Cortex of kidney (tissue), 1 donor: Measurements from ENCODE around the gene TMEM164.

Experiments used
- DNase-seq: peaks from one replicate; lab custom pipeline; 2025; lab: John Stamatoyannopoulos, UW

TMEM164 gene

DNA sequence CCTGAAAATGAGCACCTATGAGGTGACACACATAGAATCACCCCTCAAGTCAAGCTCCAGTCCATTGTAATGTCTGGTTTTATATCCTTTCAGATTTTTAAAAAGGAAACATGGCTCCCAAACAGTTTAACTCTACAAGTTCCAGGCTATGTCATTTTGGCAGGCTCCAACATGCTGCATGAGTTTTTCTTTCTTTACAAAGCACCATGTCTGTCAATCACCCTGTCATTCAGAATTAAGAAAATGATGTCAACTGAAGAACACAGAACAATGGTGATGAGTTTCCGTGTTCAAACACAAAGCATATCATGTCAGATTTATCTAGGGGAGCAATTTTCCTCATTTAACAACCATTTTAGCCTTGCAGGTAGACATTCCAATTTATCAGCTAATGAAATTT is 208.4 kb downstream of the TMEM164 start:
- no peak for DNase-seq

GRCh38 chrX:110212299-110212698 is 209.4 kb downstream of the TMEM164 start:
- DNase-seq = no peak

- no peak for DNase-seq
Observed at GRCh38 chrX:110213183-110213582, 210.3 kb downstream of the TMEM164 start.

GRCh38 chrX:110214684-110215083 is 211.8 kb downstream of the TMEM164 start:
- no peak for DNase-seq

DNA sequence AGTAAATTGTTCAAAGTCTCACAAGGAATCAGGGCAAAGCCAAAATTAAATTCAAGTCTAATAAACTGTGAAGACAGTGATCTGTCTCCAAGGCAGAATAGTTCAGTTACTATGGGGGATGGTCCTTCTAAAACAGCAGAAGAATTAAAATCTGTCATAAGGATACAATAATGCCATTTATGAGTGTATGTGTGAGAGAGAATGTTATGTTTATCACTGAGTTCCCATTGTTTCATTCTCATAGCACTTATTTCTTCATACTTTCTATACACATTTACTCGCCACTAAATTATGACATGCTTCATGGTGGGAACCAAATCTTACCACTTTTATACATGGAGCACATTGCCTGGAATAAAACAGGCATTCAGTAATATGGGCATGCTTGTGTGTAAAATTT is 212.5 kb downstream of the TMEM164 start:
- no peak for DNase-seq

DNA sequence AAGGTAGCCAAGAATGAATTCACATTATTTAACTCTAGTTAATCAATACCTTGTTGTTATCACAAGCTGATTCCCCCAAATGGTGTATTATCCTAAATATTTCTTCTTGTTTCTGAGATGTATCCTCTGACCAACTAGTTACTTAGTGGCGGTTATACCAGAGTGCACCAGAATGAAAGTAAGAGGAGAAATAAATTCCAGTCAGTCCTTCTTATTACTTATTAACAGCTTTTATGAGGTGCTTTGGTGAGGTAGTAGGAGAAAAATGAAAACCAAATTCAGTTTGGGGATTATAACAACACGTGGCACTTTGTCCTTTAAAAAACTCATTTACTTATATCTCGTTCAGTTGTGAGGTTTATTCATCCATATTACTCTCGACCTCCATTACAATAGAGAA is 213.1 kb downstream of the TMEM164 start:
- no peak for DNase-seq

DNA sequence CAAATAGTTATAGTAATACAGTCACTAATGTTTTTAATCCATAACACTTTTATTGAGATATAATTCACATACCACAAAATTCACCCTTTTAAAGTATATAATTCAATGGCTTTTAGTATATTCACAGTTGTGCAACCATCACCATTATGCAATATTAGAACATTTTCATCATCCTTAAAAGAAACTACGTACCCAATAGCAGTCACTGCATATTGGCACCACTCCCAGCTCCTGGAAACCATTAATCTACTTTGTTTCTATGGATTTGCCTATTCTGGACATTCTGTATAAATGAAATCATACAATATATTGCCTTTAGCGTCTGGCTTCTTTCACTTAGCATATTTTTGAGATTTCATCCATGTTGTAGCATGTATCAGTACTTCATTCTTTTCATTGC is 215.7 kb downstream of the TMEM164 start:
- no peak for DNase-seq

DNA sequence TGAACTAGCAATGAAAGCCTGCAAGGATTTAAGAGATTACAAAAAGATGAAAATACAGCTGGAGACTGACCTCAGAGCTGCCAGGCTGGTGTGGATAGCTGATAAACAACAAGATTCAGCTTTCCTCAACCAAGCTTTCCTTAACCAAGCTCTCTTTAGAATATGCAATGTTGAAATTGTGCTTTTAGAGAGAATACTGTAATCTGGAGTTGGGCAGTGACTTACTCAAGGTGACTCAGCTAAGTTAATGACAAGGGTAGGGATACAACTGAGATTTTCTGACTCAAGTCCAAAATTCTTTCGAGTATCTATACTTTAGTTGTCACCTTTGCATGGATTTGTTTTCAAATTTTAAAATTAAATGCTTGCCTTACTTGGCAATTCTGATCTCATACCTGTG is 217.0 kb downstream of the TMEM164 start:
- DNase-seq = no peak

GRCh38 chrX:110222497-110223257 is 219.8 kb downstream of the TMEM164 start:
- DNase-seq = no peak

DNA sequence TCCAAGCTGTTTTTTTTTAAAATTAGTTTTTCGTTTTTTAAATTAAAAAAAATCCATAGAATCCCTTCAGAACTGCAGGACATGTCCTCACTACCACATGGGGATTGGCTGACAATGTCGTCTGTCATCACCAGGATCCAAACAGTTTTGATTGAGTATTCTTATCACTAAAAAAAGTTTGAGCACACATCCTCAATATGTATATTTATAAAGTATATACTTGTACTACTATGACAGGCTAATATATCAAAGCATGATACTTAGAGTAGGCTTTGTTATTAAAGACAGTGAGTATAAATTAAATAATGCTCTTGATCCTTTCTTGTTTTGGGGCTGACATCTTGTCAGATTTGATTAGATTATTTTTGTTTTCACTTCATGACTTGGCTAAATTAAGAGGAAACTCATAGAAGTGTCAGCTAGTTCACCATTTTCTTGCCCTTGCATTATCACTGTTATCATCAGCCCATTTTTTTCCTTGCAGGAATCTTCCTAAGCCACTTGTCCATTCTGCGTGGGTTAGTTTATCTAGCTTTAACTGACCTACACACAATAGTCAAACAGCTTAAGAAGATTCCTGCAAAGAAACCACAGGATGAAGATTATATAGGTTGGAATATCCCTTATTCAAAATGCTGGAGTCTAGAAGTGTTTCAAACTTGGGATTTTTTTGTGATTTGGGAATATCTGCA is 222.2 kb downstream of the TMEM164 start:
- no peak for DNase-seq

- no peak for DNase-seq
Observed at GRCh38 chrX:110226931-110227330, 224.0 kb downstream of the TMEM164 start.
